ENCODE data around the gene CNPY2.
"Not testable (repeated sequence)": the region's sequence is repeated elsewhere in the genome, so short reads cannot be mapped to it uniquely, and the experiment has no call there.

CNPY2 gene

GRCh38 chr12:56297400-56297799 lies 18.4 kb downstream of the CNPY2 start:
- no peak for DNase-seq (ENCODE audit: low read depth)

- peak; percentile 51 for DNase-seq (ENCODE audit: low read depth)
Measured at GRCh38 chr12:56296295-56296694, 19.5 kb downstream of the CNPY2 start.

GRCh38 chr12:56293795-56294194 lies 22.0 kb downstream of the CNPY2 start:
- no peak for DNase-seq (ENCODE audit: low read depth)

GRCh38 chr12:56288705-56289387 lies 26.9 kb downstream of the CNPY2 start:
- no peak for DNase-seq (ENCODE audit: low read depth)

- DNase-seq (ENCODE audit: low read depth), result peak; percentile 45
Measured at GRCh38 chr12:56286044-56286830, 29.6 kb downstream of the CNPY2 start.

GRCh38 chr12:56284263-56284662 lies 31.5 kb downstream of the CNPY2 start:
- not testable (repeated sequence) for DNase-seq (ENCODE audit: low read depth)

GRCh38 chr12:56282579-56282978 lies 33.2 kb downstream of the CNPY2 start:
- no peak for DNase-seq (ENCODE audit: low read depth)

- DNase-seq (ENCODE audit: low read depth), result no peak
Measured at GRCh38 chr12:56282030-56282429, 33.8 kb downstream of the CNPY2 start.

- no peak for DNase-seq (ENCODE audit: low read depth)
Measured at GRCh38 chr12:56280849-56281248, 34.9 kb downstream of the CNPY2 start.

GRCh38 chr12:56278905-56279304 lies 36.9 kb downstream of the CNPY2 start:
- DNase-seq (ENCODE audit: low read depth), result no peak

- no peak for DNase-seq (ENCODE audit: low read depth)
Measured at GRCh38 chr12:56274299-56274698, 41.5 kb downstream of the CNPY2 start.

- DNase-seq (ENCODE audit: low read depth), result not testable (repeated sequence)
Measured at GRCh38 chr12:56272468-56272867, 43.3 kb downstream of the CNPY2 start.

GRCh38 chr12:56271031-56271430 lies 44.8 kb downstream of the CNPY2 start:
- DNase-seq (ENCODE audit: low read depth), result peak; percentile 13

- DNase-seq (ENCODE audit: low read depth), result peak; percentile 20
Measured at GRCh38 chr12:56267443-56268071, 48.2 kb downstream of the CNPY2 start.

GRCh38 chr12:56266693-56267442 lies 48.9 kb downstream of the CNPY2 start, which contains the start of gene COQ10A:
TSS of gene COQ10A (plus strand) at chr12:56266942. CDS start at chr12:56267119, 177 bp downstream.
- DNase-seq (ENCODE audit: low read depth), result peak; percentile 75

GRCh38 chr12:56266068-56266692 lies 49.6 kb downstream of the CNPY2 start:
- not testable (repeated sequence) for DNase-seq (ENCODE audit: low read depth)

- not testable (repeated sequence) for DNase-seq (ENCODE audit: low read depth)
Measured at GRCh38 chr12:56262955-56263354, 52.8 kb downstream of the CNPY2 start.

- peak; percentile 73 for DNase-seq (ENCODE audit: low read depth)
Measured at GRCh38 chr12:56261503-56262232, 54.1 kb downstream of the CNPY2 start.

- DNase-seq (ENCODE audit: low read depth), result no peak
Measured at GRCh38 chr12:56260921-56261320, 54.9 kb downstream of the CNPY2 start.

- DNase-seq (ENCODE audit: low read depth), result no peak
Measured at GRCh38 chr12:56260380-56260779, 55.4 kb downstream of the CNPY2 start.
